Measurements from ENCODE around the gene WDTC1.
A peak's percentile ranks its signal among the peaks of the same experiment; 100 is the strongest.
"Not testable (repeated sequence)": the region's sequence is repeated elsewhere in the genome, so short reads cannot be mapped to it uniquely, and the experiment has no call there.

Gene WDTC1

GRCh38 chr1:27234049-27234882 lies at the start of gene WDTC1:
Gene WDTC1, plus strand, starts transcription at chr1:27234632. Its CDS starts 26,423 bp downstream, at chr1:27261055.
- peak; percentile 98 for DNase-seq (ENCODE audit: low spot score)

GRCh38 chr1:27184665-27185064 lies 49.8 kb upstream of the WDTC1 start:
- not testable (repeated sequence) for DNase-seq (ENCODE audit: low spot score)

- no peak for DNase-seq (ENCODE audit: low spot score)
Measured at GRCh38 chr1:27192039-27192529, 42.3 kb upstream of the WDTC1 start.

- no peak for DNase-seq (ENCODE audit: low spot score)
Measured at GRCh38 chr1:27193194-27193593, 41.2 kb upstream of the WDTC1 start.

- DNase-seq (ENCODE audit: low spot score): no peak
Measured at GRCh38 chr1:27201295-27201694, 33.1 kb upstream of the WDTC1 start.

GRCh38 chr1:27203946-27204345 lies 30.5 kb upstream of the WDTC1 start:
- DNase-seq (ENCODE audit: low spot score): no peak

- not testable (repeated sequence) for DNase-seq (ENCODE audit: low spot score)
Measured at GRCh38 chr1:27207238-27207637, 27.2 kb upstream of the WDTC1 start.

- not testable (repeated sequence) for DNase-seq (ENCODE audit: low spot score)
Measured at GRCh38 chr1:27208143-27208850, 26.1 kb upstream of the WDTC1 start.

- DNase-seq (ENCODE audit: low spot score): no peak
Measured at GRCh38 chr1:27216466-27216865, 18.0 kb upstream of the WDTC1 start.

- no peak for DNase-seq (ENCODE audit: low spot score)
Measured at GRCh38 chr1:27217401-27217800, 17.0 kb upstream of the WDTC1 start.

GRCh38 chr1:27218736-27219135 lies 15.7 kb upstream of the WDTC1 start:
- DNase-seq (ENCODE audit: low spot score): no peak

GRCh38 chr1:27220096-27220495 lies 14.3 kb upstream of the WDTC1 start:
- no peak for DNase-seq (ENCODE audit: low spot score)

- DNase-seq (ENCODE audit: low spot score): not testable (repeated sequence)
Measured at GRCh38 chr1:27220702-27221497, 13.5 kb upstream of the WDTC1 start.

GRCh38 chr1:27225621-27226020 lies 8.8 kb upstream of the WDTC1 start:
- no peak for DNase-seq (ENCODE audit: low spot score)

GRCh38 chr1:27227765-27228164 lies 6.7 kb upstream of the WDTC1 start:
- DNase-seq (ENCODE audit: low spot score): no peak

- DNase-seq (ENCODE audit: low spot score): no peak
Measured at GRCh38 chr1:27233667-27234048, 774 bp upstream of the WDTC1 start.

GRCh38 chr1:27235827-27236226 lies 1.4 kb downstream of the WDTC1 start:
- no peak for DNase-seq (ENCODE audit: low spot score)

- no peak for DNase-seq (ENCODE audit: low spot score)
Measured at GRCh38 chr1:27237112-27237511, 2.7 kb downstream of the WDTC1 start.

GRCh38 chr1:27238032-27238431 lies 3.6 kb downstream of the WDTC1 start:
- no peak for DNase-seq (ENCODE audit: low spot score)

GRCh38 chr1:27241677-27242076 lies 7.2 kb downstream of the WDTC1 start:
- DNase-seq (ENCODE audit: low spot score): no peak

GRCh38 chr1:27243665-27244064 lies 9.2 kb downstream of the WDTC1 start:
- not testable (repeated sequence) for DNase-seq (ENCODE audit: low spot score)

GRCh38 chr1:27246194-27246593 lies 11.8 kb downstream of the WDTC1 start:
- DNase-seq (ENCODE audit: low spot score): no peak

All from CD4-positive, alpha-beta T cell treated with Interleukin-6 at 100 ng/mL for 8 hours (primary cell).